GM10266 (cell line): ENCODE results near the gene APBA1.

ENCODE experiments used
- DNase-seq: peaks from one replicate; pipeline ENCODE4 v3.0.0; 2012; ENCODE audit errors: extremely low spot score
- CTCF ChIP-seq: IDR thresholded peaks from 2 replicates; pipeline ENCODE4 v1.5.1; 2012; ENCODE audit warnings: mild to moderate bottlenecking, low read depth; ENCODE audit not compliant: control insufficient read depth, insufficient read depth; ENCODE audit errors: missing control alignments

APBA1 gene

GRCh38 chr9:69555802-69556201 is 116.4 kb downstream of the APBA1 start:
- no peak for TF ChIP-seq CTCF
- no peak for DNase-seq

GRCh38 chr9:69554945-69555344 is 117.2 kb downstream of the APBA1 start:
- no peak for TF ChIP-seq CTCF
- DNase-seq, result no peak

- peak; percentile 84 for TF ChIP-seq CTCF
- peak; percentile 36 for DNase-seq
These were observed 122.6 kb downstream of the APBA1 start for GRCh38 chr9:69549310-69550202.

GRCh38 chr9:69548681-69549080 is 123.5 kb downstream of the APBA1 start:
- no peak for DNase-seq

GRCh38 chr9:69546265-69546664 is 125.9 kb downstream of the APBA1 start:
- DNase-seq, result no peak
- no peak for TF ChIP-seq CTCF

More at GRCh38 chr9:69548681-69549080, 123.5 kb downstream of the APBA1 start:
- no peak for TF ChIP-seq CTCF

GRCh38 chr9:69542942-69543704 is 129.0 kb downstream of the APBA1 start:
- no peak for DNase-seq
- no peak for TF ChIP-seq CTCF
